PC-9 (cell line): ENCODE measurements around the gene ABCA7.

Experiments
- CTCF ChIP-seq: fragments of 200-600 bp; sonication (generic); conservative IDR thresholded peaks from 2 replicates; pipeline ENCODE4 v1.6.1; 2017; ENCODE audit warnings: mixed run types, antibody characterized with exemption, mild to moderate bottlenecking, moderate library complexity
- EZH2 ChIP-seq: fragments of 200-600 bp; sonication (generic); IDR thresholded peaks from 2 replicates; pipeline ENCODE4 v1.8.0; 2017; ENCODE audit warnings: antibody characterized with exemption, low read depth

- no peak for TF ChIP-seq CTCF
- no peak for TF ChIP-seq EZH2
These were observed 66.2 kb downstream of the ABCA7 start for GRCh38 chr19:1105873-1106840.
